Measurements from ENCODE around the gene FDXACB1.

DNA sequence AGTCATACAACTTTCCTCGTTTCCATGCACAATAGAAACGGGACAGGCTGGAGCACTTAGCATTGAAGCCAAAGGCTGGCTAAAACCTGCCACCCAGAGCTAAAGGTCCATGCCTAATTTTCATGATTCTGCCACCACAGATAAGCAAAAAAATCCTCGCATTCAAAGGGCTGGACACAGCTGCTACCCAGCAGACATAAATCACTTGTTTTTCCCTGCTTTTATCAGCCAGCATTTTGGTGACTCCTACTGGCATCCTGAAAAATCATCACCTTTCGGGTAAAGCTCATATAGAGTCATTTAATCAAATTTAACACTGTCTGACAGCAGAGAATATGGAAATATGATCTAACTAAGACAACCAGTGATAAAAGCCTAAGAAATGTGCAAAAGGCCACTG is 45.4 kb downstream of the FDXACB1 start:
- TF ChIP-seq POLR2AphosphoS5 (IDR thresholded peaks at IDR 0.05) (no peak), POLR2A (IDR thresholded peaks at IDR 0.05) (no peak), EP300 (IDR thresholded peaks at IDR 0.05) (no peak)
- TF ChIP-seq, protein P1, sequence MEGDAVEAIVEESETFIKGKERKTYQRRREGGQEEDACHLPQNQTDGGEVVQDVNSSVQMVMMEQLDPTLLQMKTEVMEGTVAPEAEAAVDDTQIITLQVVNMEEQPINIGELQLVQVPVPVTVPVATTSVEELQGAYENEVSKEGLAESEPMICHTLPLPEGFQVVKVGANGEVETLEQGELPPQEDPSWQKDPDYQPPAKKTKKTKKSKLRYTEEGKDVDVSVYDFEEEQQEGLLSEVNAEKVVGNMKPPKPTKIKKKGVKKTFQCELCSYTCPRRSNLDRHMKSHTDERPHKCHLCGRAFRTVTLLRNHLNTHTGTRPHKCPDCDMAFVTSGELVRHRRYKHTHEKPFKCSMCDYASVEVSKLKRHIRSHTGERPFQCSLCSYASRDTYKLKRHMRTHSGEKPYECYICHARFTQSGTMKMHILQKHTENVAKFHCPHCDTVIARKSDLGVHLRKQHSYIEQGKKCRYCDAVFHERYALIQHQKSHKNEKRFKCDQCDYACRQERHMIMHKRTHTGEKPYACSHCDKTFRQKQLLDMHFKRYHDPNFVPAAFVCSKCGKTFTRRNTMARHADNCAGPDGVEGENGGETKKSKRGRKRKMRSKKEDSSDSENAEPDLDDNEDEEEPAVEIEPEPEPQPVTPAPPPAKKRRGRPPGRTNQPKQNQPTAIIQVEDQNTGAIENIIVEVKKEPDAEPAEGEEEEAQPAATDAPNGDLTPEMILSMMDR (IDR thresholded peaks at IDR 0.05): no peak

All from suprapubic skin (tissue), 4 donors.